GM19351 (cell line): ENCODE measurements around the gene TCERG1L.

ENCODE experiments used
- ATAC-seq: cut with Tn5 transposase; IDR thresholded peaks from one replicate; pipeline ENCODE4 v1.9.1; 2021; ENCODE audit warnings: mild to moderate bottlenecking, moderate library complexity; ENCODE audit not compliant: unreplicated experiment

Gene TCERG1L

GRCh38 chr10:131077724-131078123 lies 233.8 kb downstream of the TCERG1L start:
- ATAC-seq, result no peak

- ATAC-seq, result no peak
Measured at GRCh38 chr10:131077031-131077430, 234.5 kb downstream of the TCERG1L start.

GRCh38 chr10:131076356-131076755 lies 235.2 kb downstream of the TCERG1L start:
- ATAC-seq, result no peak

GRCh38 chr10:131075218-131075770 lies 236.2 kb downstream of the TCERG1L start:
- no peak for ATAC-seq

GRCh38 chr10:131074682-131075081 lies 236.8 kb downstream of the TCERG1L start:
- no peak for ATAC-seq

- ATAC-seq, result no peak
Measured at GRCh38 chr10:131073469-131074035, 238.0 kb downstream of the TCERG1L start.

GRCh38 chr10:131072651-131073468 lies 238.7 kb downstream of the TCERG1L start:
- no peak for ATAC-seq

- no peak for ATAC-seq
Measured at GRCh38 chr10:131071721-131072120, 239.8 kb downstream of the TCERG1L start.

- no peak for ATAC-seq
Measured at GRCh38 chr10:131070856-131071255, 240.7 kb downstream of the TCERG1L start.

- ATAC-seq, result no peak
Measured at GRCh38 chr10:131068760-131069159, 242.8 kb downstream of the TCERG1L start.

GRCh38 chr10:131068311-131068710 lies 243.2 kb downstream of the TCERG1L start:
- no peak for ATAC-seq

GRCh38 chr10:131067690-131068089 lies 243.8 kb downstream of the TCERG1L start:
- no peak for ATAC-seq

- no peak for ATAC-seq
Measured at GRCh38 chr10:131065673-131066305, 245.7 kb downstream of the TCERG1L start.

GRCh38 chr10:131063311-131063710 lies 248.2 kb downstream of the TCERG1L start:
- no peak for ATAC-seq

- ATAC-seq, result no peak
Measured at GRCh38 chr10:131062621-131063260, 248.8 kb downstream of the TCERG1L start.

GRCh38 chr10:131061216-131061615 lies 250.3 kb downstream of the TCERG1L start:
- ATAC-seq, result no peak

GRCh38 chr10:131059881-131060280 lies 251.6 kb downstream of the TCERG1L start:
- ATAC-seq, result no peak

GRCh38 chr10:131058799-131059198 lies 252.7 kb downstream of the TCERG1L start:
- ATAC-seq, result no peak

GRCh38 chr10:131056781-131057180 lies 254.7 kb downstream of the TCERG1L start:
- ATAC-seq, result no peak

GRCh38 chr10:131056091-131056579 lies 255.4 kb downstream of the TCERG1L start:
- ATAC-seq, result no peak

- ATAC-seq, result no peak
Measured at GRCh38 chr10:131055437-131055836, 256.1 kb downstream of the TCERG1L start.
